Activated naive CD4-positive, alpha-beta T cell treated with anti-CD3 and anti-CD28 coated beads for 36 hours (primary cell): ENCODE data around the gene SVOPL. TPM values are rescaled to one million over a fixed set of nuclear protein-coding genes. Genes with fewer than 3 reads are reported as not detected.

Source experiments
- CTCF ChIA-PET: fragments of 350-600 bp; sonication (Branson Sonifier 250); formaldehyde crosslinking; loops from one replicate; lab custom pipeline; 2021; ENCODE audit warnings: antibody characterized with exemption; lab: Charles Lee
- DNase-seq: peaks from one replicate; pipeline ENCODE4 v3.0.0-alpha.2; 2020
- H3K27ac Mint-ChIP-seq: one replicate; pipeline ENCODE4 v1.8.0; 2021; ENCODE audit warnings: mild to moderate bottlenecking, mixed read lengths
- H3K27me3 Mint-ChIP-seq: one replicate; pipeline ENCODE4 v1.8.0; 2021; ENCODE audit warnings: low read depth, mixed read lengths
- H3K36me3 Mint-ChIP-seq: one replicate; pipeline ENCODE4 v1.8.0; 2021; ENCODE audit warnings: low read depth, mixed read lengths
- H3K4me1 Mint-ChIP-seq: one replicate; pipeline ENCODE4 v1.8.0; 2021; ENCODE audit warnings: low read depth, mixed read lengths
- H3K4me3 Mint-ChIP-seq: one replicate; pipeline ENCODE4 v1.8.0; 2021; ENCODE audit warnings: mild to moderate bottlenecking, moderate library complexity, mixed read lengths
- H3K9me3 Mint-ChIP-seq: one replicate; pipeline ENCODE4 v1.8.0; 2021; ENCODE audit warnings: mixed read lengths
- intact Hi-C: fragments of 100-400 bp; cut with micrococcal nuclease; formaldehyde crosslinking; loops from one replicate; pipeline ENCODE4 v1.15.1; 2023
- total RNA-seq, 2 experiments: library from RNA; stranded (reverse); gene quantifications; one replicate each; pipeline ENCODE4 v1.2.3, GENCODE V29; 2021

The SVOPL gene, protein sequence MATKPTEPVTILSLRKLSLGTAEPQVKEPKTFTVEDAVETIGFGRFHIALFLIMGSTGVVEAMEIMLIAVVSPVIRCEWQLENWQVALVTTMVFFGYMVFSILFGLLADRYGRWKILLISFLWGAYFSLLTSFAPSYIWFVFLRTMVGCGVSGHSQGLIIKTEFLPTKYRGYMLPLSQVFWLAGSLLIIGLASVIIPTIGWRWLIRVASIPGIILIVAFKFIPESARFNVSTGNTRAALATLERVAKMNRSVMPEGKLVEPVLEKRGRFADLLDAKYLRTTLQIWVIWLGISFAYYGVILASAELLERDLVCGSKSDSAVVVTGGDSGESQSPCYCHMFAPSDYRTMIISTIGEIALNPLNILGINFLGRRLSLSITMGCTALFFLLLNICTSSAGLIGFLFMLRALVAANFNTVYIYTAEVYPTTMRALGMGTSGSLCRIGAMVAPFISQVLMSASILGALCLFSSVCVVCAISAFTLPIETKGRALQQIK
- not detected for total RNA-seq

DNA sequence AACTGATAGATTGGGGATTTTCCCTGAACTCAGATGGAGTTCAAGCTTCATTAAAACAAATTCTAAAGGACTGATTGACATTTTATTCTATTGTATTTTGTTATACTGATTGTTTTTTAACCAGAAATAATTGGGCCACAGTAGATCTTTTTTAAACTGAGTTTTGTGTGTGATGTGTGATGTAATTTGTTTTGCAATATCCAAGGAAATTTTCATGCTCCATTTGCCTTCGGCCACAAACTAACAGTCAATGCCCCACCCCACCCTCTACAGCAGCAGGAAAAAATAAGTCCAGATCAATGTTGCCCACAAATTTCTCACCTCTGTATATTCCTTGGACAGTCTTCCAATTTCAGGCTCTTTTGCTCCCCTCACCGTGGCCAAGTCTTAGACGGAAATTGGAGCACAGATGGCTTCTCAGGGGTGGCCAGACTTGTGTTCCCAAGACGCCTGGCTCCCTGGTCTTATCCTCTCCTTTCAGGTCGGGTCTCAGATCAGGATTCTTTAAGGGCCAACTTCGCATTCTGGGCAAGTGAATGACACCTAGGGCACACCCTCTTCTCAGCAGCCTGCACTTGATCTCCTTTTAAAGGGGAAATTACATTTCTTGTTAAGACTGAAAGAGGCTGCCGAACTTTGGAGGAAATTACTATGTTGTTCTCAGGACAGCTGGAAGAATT, at the start of gene SVOPL:
Gene SVOPL, minus strand, starts transcription at position 506 of the 680 bp plus-strand sequence. CDS start 22,317 bp downstream, outside the sequence.
- CTCF ChIA-PET = no interaction called here

DNA sequence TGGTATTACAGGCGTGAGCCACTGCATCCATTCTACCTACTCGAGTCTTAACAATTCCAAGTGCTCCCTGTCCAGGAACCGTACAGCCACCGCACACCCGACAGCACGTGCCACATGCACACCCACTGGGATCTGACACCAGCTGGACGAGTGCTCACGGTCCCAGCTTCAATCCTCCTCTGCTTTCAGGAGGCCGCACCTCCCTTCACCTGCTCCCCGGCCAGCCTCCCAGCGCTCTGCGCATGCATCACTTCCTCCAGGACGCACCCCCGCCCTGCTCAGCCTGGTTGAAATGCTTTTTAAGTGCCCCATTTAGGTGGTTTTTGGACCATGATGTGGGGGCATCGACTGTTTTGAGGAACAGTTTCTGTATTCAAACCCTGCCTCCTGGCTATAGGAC, 49.3 kb upstream of the SVOPL start:
- Mint-ChIP-seq H3K4me1 (peaks cover 43% of the 10 kb centered on the region), H3K27ac (peak overlapping the region; percentile 14)
- intact Hi-C loops = loop anchor here (5.0 to 10.0 kb wide), 3 partner anchors 354 to 1024 kb away; partner anchors contain the start of genes HIPK2 and ZC3HAV1

More for the DNA sequence above, at the start of gene SVOPL:
- H3K36me3 Mint-ChIP-seq = no peaks in the 10 kb centered on the region
- DNase-seq = no peak
- no peaks in the 10 kb centered on the region for H3K27me3 Mint-ChIP-seq
- H3K9me3 Mint-ChIP-seq = no peaks in the 10 kb centered on the region
- no peak within 1 kb of the TSS for H3K4me3 Mint-ChIP-seq
- intact Hi-C loops = no loop called here
- no peak within 1 kb of the TSS for H3K27ac Mint-ChIP-seq
- no peaks in the 10 kb centered on the region for H3K4me1 Mint-ChIP-seq

DNA sequence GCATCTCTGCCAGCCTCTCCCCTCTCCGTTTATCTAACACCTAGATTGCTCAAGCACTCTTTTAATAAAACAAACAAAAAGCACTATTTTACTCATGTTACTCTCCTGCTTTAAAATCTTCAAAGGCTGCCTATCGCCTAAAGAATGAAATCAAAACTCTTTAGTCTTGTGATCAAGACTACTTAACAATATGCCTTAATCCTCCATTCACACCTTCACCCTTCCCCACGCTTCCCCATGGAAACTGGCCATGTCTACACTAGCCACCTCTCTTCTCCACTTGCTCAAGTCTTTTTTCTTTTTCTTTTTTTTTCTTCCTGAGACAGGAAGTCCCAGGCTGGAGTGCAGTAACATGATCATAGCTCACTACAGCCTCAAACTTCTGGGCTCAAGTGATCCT, 48.8 kb upstream of the SVOPL start:
- Mint-ChIP-seq H3K4me1 (peaks cover 48% of the 10 kb centered on the region), H3K27ac (no peak overlapping the region), H3K4me3 (no peak overlapping the region), H3K9me3 (no peaks in the 10 kb centered on the region), H3K36me3 (no peaks in the 10 kb centered on the region), H3K27me3 (no peaks in the 10 kb centered on the region)
- CTCF ChIA-PET = interaction anchor here (4.6 kb wide), 1 partner anchor 11 kb away, joined by 21 read pairs; no protein-coding TSS in a partner anchor
- no peak for DNase-seq
- intact Hi-C loops = loop anchor here (5.0 to 10.0 kb wide), 3 partner anchors 355 to 1025 kb away; partner anchors contain the start of genes HIPK2 and ZC3HAV1

More for the DNA sequence above, 49.3 kb upstream of the SVOPL start:
- Mint-ChIP-seq H3K9me3 (no peaks in the 10 kb centered on the region), H3K4me3 (no peak overlapping the region), H3K27me3 (no peaks in the 10 kb centered on the region), H3K36me3 (no peaks in the 10 kb centered on the region)
- CTCF ChIA-PET = interaction anchor here (4.6 kb wide), 1 partner anchor 12 kb away, joined by 21 read pairs; no protein-coding TSS in a partner anchor
- DNase-seq = no peak

DNA sequence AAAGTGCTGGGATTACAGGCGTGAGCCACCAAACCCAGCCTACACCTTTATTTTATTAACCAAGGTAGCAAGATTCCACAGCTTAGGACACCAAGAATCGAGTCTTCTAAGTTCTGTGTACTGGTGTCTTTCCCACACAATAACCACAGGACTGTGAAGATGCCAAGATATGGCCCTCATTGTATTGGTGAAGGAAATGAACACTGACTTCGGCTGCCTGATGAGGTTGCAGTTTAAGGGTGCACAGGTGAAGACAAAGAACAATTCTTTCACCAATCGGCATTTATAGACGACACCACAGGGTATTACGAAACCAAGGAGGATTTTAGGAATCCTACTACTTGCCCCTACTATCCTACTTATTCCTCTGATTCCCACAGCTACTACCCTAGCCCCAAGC, 47.5 kb upstream of the SVOPL start:
- H3K27me3 Mint-ChIP-seq = no peaks in the 10 kb centered on the region
- CTCF ChIA-PET = interaction anchor here (4.6 kb wide), 1 partner anchor 10 kb away, joined by 21 read pairs; no protein-coding TSS in a partner anchor
- H3K9me3 Mint-ChIP-seq = no peaks in the 10 kb centered on the region
- H3K4me3 Mint-ChIP-seq = no peak overlapping the region
- peaks cover 46% of the 10 kb centered on the region for H3K4me1 Mint-ChIP-seq
- no peak overlapping the region for H3K27ac Mint-ChIP-seq
- intact Hi-C loops = no loop called here
- DNase-seq = no peak
- no peaks in the 10 kb centered on the region for H3K36me3 Mint-ChIP-seq

DNA sequence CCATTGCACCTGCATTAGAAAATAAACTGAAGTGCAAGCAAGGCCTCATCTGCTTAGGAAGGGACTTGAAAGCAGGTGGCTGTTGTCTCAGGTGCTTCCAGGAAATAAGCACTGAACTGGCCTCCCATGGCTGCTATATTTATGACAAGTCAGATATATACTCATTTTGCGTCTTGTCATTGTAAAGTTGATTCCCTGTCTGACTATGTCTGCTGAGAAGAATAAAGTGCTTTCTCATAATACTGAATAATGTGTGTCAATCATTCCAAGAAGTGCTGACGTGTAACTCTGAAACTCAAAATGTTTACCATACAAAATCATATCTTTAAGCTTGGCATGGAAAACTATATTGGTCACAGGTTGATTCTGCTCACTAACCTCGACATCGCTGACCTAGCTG, 44.9 kb upstream of the SVOPL start:
- intact Hi-C loops = no loop called here
- peak; percentile 61 for DNase-seq
- H3K27ac Mint-ChIP-seq = no peak overlapping the region
- H3K4me3 Mint-ChIP-seq = no peak overlapping the region
- no peaks in the 10 kb centered on the region for H3K36me3 Mint-ChIP-seq
- no peaks in the 10 kb centered on the region for H3K9me3 Mint-ChIP-seq
- H3K27me3 Mint-ChIP-seq = no peaks in the 10 kb centered on the region
- CTCF ChIA-PET = interaction anchor here (0.7 to 1.1 kb wide), 2 partner anchors 9 to 127 kb away, joined by 3 to 4 read pairs; no protein-coding TSS in a partner anchor
- H3K4me1 Mint-ChIP-seq = peaks cover 30% of the 10 kb centered on the region

DNA sequence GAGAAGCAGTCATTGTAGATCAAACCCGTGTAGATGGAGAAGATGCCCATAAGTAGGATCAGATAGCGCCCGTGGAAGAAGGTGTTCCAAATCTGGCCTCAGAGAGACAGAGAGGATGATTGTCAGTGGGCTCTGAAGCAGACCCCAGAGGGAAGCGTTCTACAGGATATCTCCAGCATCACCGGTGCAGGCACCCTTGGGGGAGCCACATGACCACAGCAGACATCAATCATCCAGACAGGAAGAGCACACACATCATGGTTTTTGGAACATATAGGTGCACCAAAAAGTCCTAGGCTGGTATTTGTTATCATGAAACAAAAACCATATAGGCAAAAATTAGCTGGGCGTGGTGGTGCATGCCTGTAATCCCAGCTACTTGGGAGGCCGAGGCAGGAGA, 44.0 kb upstream of the SVOPL start:
- Mint-ChIP-seq H3K36me3 (no peaks in the 10 kb centered on the region), H3K27ac (no peak overlapping the region), H3K27me3 (no peaks in the 10 kb centered on the region), H3K4me3 (no peak overlapping the region), H3K4me1 (peaks cover 21% of the 10 kb centered on the region), H3K9me3 (no peaks in the 10 kb centered on the region)
- intact Hi-C loops = no loop called here
- DNase-seq = peak; percentile 39
- CTCF ChIA-PET = no interaction called here

DNA sequence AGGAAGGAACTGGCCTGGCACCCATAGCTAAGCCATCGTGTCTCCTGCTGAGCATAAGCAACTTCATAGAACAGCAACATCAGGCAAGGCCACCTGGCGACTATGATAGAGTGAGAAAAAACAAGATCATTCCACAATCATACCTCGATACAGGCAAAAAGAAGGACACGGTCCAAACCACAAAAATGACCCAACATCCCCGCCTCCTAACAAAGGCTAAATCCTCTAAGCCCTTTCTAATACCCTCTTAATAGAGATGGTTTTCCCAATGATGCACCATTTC, 40.2 kb upstream of the SVOPL start:
- Mint-ChIP-seq H3K9me3 (no peaks in the 10 kb centered on the region), H3K36me3 (no peaks in the 10 kb centered on the region), H3K4me1 (peaks cover 16% of the 10 kb centered on the region), H3K4me3 (no peak overlapping the region), H3K27me3 (no peaks in the 10 kb centered on the region), H3K27ac (no peak overlapping the region)
- CTCF ChIA-PET = no interaction called here
- intact Hi-C loops = no loop called here
- DNase-seq = no peak

DNA sequence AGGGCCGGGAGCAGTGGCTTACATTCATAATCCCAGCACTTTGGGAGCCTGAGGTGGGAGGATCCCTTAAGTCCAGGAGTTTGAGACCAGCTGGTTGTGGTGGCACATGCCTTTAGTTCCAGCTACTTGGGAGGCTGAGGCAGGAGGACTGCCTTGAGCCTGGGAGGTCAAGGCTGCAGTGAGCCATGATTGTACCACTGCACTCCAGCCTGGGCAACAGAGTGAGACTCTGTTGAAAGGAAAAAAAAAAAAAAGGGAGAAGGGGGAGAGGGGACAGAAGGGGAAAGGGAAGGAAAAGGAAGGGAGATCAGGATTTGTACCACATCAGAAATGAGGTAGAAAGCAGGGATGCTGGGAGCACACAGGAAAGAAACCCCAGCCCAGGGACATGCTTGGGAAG, 38.7 kb upstream of the SVOPL start:
- CTCF ChIA-PET = interaction anchor here (1.2 to 2.3 kb wide), 6 partner anchors 13 to 288 kb away, joined by 3 to 14 read pairs (median 5); no protein-coding TSS in a partner anchor
- H3K9me3 Mint-ChIP-seq = no peaks in the 10 kb centered on the region
- no peaks in the 10 kb centered on the region for H3K36me3 Mint-ChIP-seq
- peaks cover 6% of the 10 kb centered on the region for H3K4me1 Mint-ChIP-seq
- peak overlapping the region; percentile 41 for H3K27ac Mint-ChIP-seq
- no peak overlapping the region for H3K4me3 Mint-ChIP-seq
- intact Hi-C loops = loop anchor here (2.0 to 10.0 kb wide), 3 partner anchors 378 to 737 kb away; partner anchors contain the start of gene CREB3L2
- H3K27me3 Mint-ChIP-seq = no peaks in the 10 kb centered on the region
- no peak for DNase-seq

DNA sequence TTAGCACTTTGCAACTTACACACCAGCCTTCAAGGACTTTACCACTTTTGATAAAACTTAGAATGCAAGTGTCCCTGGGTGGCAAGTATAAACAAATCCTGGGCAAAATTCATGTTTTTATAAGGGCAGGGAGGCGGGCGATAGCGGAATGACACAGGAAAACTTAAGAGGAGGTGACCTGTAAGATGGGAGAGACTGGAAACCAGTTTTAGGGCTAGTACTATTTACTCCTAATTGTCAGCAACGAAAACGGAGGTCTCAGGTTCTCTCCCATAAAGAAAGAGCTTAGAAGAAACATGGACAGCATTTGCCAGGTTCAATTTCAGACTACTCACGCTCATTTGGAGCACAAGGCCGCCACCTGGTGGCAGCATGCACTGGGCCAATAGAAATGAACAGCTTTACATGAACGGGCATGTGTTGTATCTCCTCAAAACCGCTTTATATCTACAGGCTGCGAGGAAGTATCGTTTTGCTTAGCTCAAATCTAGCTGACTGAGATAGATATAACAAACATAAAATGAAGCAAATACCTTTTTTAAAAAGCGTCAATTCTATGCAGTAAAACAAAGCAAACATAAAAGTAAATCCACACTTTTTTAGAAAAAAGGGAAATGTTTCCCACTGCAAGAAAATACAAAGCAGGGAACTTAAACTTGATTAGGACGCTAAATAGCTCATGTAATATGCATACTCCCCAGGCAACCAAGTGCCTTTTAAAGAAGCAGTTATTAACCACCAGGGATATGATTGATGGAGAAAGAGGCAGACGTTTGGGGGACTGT, 37.6 kb upstream of the SVOPL start:
- H3K27me3 Mint-ChIP-seq = no peaks in the 10 kb centered on the region
- DNase-seq = peak; percentile 94
- peaks cover 6% of the 10 kb centered on the region for H3K4me1 Mint-ChIP-seq
- CTCF ChIA-PET = interaction anchor here (0.6 to 2.3 kb wide), 36 partner anchors 10 to 1191 kb away, joined by 3 to 33 read pairs (median 4); no protein-coding TSS in a partner anchor
- intact Hi-C loops = loop anchor here (1.0 to 10.0 kb wide), 9 partner anchors 128 to 835 kb away; partner anchors contain the start of genes CREB3L2 and TRIM24
- no peaks in the 10 kb centered on the region for H3K36me3 Mint-ChIP-seq
- H3K27ac Mint-ChIP-seq = no peak overlapping the region
- H3K4me3 Mint-ChIP-seq = no peak overlapping the region
- H3K9me3 Mint-ChIP-seq = no peaks in the 10 kb centered on the region

DNA sequence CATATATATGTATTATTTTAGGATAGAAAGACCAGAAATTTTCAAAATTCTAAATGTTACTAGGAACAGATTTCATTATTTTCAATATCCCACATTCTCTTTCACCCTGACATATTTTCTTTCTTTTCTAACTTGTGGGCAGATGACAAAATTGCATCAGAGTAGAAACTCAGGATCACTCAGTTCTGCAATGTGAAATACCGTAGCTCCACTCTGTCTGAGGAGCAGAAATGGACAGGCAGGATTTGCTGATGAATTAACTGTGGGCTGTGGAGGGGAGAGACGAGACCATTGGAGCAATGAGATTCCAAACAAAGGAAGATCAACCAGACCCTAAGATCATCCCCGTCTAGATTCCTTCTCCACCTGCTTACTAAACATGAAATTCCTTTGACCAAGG, 37.0 kb upstream of the SVOPL start:
- CTCF ChIA-PET = interaction anchor here (0.6 to 2.3 kb wide), 21 partner anchors 11 to 1190 kb away, joined by 3 to 33 read pairs (median 4); no protein-coding TSS in a partner anchor
- Mint-ChIP-seq H3K27ac (no peak overlapping the region), H3K4me1 (peaks cover 7% of the 10 kb centered on the region), H3K9me3 (no peaks in the 10 kb centered on the region), H3K27me3 (no peaks in the 10 kb centered on the region), H3K36me3 (no peaks in the 10 kb centered on the region), H3K4me3 (no peak overlapping the region)
- DNase-seq = no peak
- intact Hi-C loops = loop anchor here (1.0 to 10.0 kb wide), 9 partner anchors 128 to 835 kb away; partner anchors contain the start of genes CREB3L2 and TRIM24

DNA sequence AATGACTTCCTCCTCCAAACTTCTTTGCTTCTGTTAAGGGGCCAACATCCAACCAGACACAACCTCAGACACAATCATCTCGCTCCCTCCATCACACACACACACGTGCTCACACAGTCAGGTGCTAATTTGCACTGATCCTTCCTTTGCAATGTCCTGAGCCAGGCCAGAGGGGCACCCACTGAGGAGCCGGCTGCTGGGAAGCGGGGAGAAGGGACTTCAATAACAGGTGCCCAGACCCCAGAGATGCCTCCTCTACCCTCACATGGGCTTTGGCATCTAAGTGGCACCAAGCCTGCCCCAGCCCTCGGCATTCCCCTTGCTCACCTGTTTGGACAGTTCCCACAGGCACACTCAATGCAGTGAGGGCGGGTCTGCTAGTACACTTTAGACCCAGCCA, 34.2 kb upstream of the SVOPL start:
- CTCF ChIA-PET = interaction anchor here (0.7 kb wide), 1 partner anchor 23 kb away, joined by 3 read pairs; no protein-coding TSS in a partner anchor
- H3K36me3 Mint-ChIP-seq = no peaks in the 10 kb centered on the region
- peaks cover 11% of the 10 kb centered on the region for H3K4me1 Mint-ChIP-seq
- H3K27ac Mint-ChIP-seq = no peak overlapping the region
- H3K9me3 Mint-ChIP-seq = no peaks in the 10 kb centered on the region
- intact Hi-C loops = loop anchor here (5.0 to 10.0 kb wide), 2 partner anchors 373 to 481 kb away; no protein-coding TSS in a partner anchor
- H3K4me3 Mint-ChIP-seq = no peak overlapping the region
- DNase-seq = no peak
- H3K27me3 Mint-ChIP-seq = no peaks in the 10 kb centered on the region
